Activated T-cell treated with anti-CD3 and anti-CD28 coated beads, Interleukin-2, amount 50 U/mL, for 72 hours (primary cell): ENCODE results near the gene FGF16. TPM values are rescaled to one million over a fixed set of nuclear protein-coding genes. Genes with fewer than 3 reads are reported as not detected.
"Not testable (repeated sequence)": the region's sequence is repeated elsewhere in the genome, so short reads cannot be mapped to it uniquely, and the experiment has no call there.

Experiments
- ATAC-seq, 2 donors: fragments of 150-1000 bp; cut with Tn5 transposase; replicated peaks in 1 of 2; 2 replicates each; pipeline ENCODE4 v1.10.0; 2021; ENCODE audit warnings: moderate library complexity in 2 of 2, mild to moderate bottlenecking in 1 of 2
- DNase-seq, 2 donors: peaks; one replicate each; pipeline ENCODE4 v3.0.0; 2021 to 2022; ENCODE audit warnings: mixed read lengths in 1 of 2
- H3K27ac Mint-ChIP-seq: one replicate; pipeline ENCODE4 v1.8.0; 2022; ENCODE audit warnings: mild to moderate bottlenecking, moderate library complexity, mixed read lengths
- H3K27me3 Mint-ChIP-seq: one replicate; pipeline ENCODE4 v1.8.0; 2022; ENCODE audit warnings: low read depth, mixed read lengths
- H3K36me3 Mint-ChIP-seq, 2 donors: one replicate each; pipeline ENCODE4 v1.8.0; 2022; ENCODE audit warnings: mixed read lengths in 2 of 2, mild to moderate bottlenecking in 1 of 2; ENCODE audit not compliant: insufficient read depth in 2 of 2
- H3K4me1 Mint-ChIP-seq: one replicate; pipeline ENCODE4 v1.8.0; 2022; ENCODE audit warnings: low read depth, mixed read lengths
- H3K4me3 Mint-ChIP-seq, 2 donors: one replicate each; pipeline ENCODE4 v1.8.0; 2022; ENCODE audit warnings: mild to moderate bottlenecking in 2 of 2, mixed read lengths in 2 of 2, moderate library complexity in 2 of 2
- H3K9me3 Mint-ChIP-seq, 2 donors: one replicate each; pipeline ENCODE4 v1.8.0; 2022; ENCODE audit warnings: mixed read lengths in 2 of 2
- total RNA-seq, 2 donors: library from RNA; stranded (reverse); gene quantifications; one replicate each; pipeline ENCODE4 v1.2.3, GENCODE V29; 2022

FGF16 gene
- total RNA-seq, 2 donors from 2014 or later, result not detected

DNA sequence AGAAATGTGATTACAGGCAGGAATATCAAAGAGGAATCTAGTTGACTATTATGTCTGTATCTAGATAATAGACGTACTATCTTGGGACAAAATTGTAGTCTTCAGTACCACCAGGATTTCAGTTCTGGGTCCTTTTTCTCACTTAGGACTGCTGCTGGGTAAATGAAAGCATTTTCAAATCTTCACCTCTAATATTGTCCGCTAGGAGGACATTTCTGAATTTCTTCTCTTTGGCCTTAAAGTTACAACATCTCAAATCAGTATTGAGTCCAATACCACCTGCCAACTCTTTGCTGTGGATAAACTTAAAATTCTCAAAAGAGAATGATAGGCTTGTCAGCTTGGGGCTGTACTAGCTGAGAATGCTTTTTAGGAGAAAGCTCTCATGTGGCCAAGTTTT, 6.0 kb downstream of the FGF16 start:
- Mint-ChIP-seq H3K4me1 (no peaks in the 10 kb centered on the region), H3K4me3 (no peak overlapping the region), H3K36me3 (no peaks in the 10 kb centered on the region), H3K27ac (no peak overlapping the region), H3K9me3 (no peaks in the 10 kb centered on the region), H3K27me3 (peaks cover 20% of the 10 kb centered on the region)
- DNase-seq (no peak), ATAC-seq (no peak)

- no peak for ATAC-seq
- Mint-ChIP-seq H3K9me3 (no peaks in the 10 kb centered on the region), H3K27me3 (peaks cover 8% of the 10 kb centered on the region), H3K36me3 (no peaks in the 10 kb centered on the region), H3K4me3 (no peak overlapping the region), H3K4me1 (no peaks in the 10 kb centered on the region), H3K27ac (no peak overlapping the region)
- DNase-seq, result no peak
These were observed 8.2 kb downstream of the FGF16 start for GRCh38 chrX:77455437-77455836.

- peaks cover 0 to 7% of the 10 kb centered on the region in 2 donors for H3K36me3 Mint-ChIP-seq
- H3K9me3 Mint-ChIP-seq, result peaks cover 2 to 3% of the 10 kb centered on the region in 2 donors
- H3K4me1 Mint-ChIP-seq, result no peaks in the 10 kb centered on the region
- DNase-seq (no peak), ATAC-seq (no peak)
- H3K27me3 Mint-ChIP-seq, result peaks cover 6% of the 10 kb centered on the region
- no peak overlapping the region for H3K4me3 Mint-ChIP-seq
- no peak overlapping the region for H3K27ac Mint-ChIP-seq
These were observed 36.9 kb downstream of the FGF16 start for GRCh38 chrX:77484045-77484444.

DNA sequence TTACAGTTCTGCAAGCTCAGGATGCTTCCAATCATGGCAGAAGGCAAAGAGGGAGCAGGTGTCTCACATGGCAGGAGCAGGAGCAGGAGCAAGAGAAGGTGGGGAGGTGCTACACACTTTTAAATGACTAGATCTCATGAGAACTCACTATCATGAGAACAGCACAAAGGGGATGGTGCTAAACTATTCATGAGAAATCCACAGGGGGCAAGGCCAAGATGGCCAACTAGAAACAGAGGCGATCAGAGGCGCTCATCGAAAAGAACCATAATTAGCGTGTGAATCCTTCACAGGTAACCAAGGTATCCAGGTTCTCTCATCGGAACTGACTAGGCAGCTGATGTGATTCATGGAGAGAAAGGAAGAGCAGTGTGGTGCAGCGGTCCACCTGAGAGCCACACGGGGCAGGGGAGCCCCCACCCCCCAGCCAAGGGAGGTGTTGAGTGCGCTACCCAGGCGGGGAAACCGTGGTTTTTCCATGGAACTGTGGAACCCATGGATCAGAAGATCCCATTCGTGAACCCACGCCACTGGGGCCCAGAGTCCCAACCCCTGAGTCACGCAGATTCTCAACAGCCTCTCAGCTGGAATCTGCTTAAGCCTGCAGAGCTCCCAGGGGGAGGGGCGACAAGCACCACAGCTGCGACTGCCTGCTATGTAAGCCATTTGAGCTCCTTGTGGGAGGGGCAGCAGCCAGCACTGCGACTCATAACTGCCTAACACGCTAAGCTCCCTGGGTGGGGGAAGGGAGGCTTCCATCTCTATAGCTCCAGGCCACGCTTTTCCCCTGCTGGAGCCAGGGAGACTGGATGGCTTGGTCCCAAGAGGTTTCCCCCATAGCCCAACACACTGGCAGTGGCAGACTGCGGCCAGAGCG, 46.7 kb downstream of the FGF16 start:
- no peak for ATAC-seq
- no peak for DNase-seq
- no peak overlapping the region for H3K4me3 Mint-ChIP-seq

GRCh38 chrX:77500164-77500563, 53.0 kb downstream of the FGF16 start:
- H3K4me3 Mint-ChIP-seq, H3K27ac Mint-ChIP-seq, H3K9me3 Mint-ChIP-seq, ATAC-seq, H3K36me3 Mint-ChIP-seq, DNase-seq, H3K4me1 Mint-ChIP-seq: not testable (repeated sequence)
- H3K27me3 Mint-ChIP-seq, result peaks cover 16% of the 10 kb centered on the region

More for the DNA sequence above, 46.7 kb downstream of the FGF16 start:
- Mint-ChIP-seq H3K27ac (no peak overlapping the region), H3K9me3 (no peaks in the 10 kb centered on the region), H3K27me3 (peaks cover 29% of the 10 kb centered on the region), H3K36me3 (peaks cover 0 to 2% of the 10 kb centered on the region in 2 donors), H3K4me1 (no peaks in the 10 kb centered on the region)

DNA sequence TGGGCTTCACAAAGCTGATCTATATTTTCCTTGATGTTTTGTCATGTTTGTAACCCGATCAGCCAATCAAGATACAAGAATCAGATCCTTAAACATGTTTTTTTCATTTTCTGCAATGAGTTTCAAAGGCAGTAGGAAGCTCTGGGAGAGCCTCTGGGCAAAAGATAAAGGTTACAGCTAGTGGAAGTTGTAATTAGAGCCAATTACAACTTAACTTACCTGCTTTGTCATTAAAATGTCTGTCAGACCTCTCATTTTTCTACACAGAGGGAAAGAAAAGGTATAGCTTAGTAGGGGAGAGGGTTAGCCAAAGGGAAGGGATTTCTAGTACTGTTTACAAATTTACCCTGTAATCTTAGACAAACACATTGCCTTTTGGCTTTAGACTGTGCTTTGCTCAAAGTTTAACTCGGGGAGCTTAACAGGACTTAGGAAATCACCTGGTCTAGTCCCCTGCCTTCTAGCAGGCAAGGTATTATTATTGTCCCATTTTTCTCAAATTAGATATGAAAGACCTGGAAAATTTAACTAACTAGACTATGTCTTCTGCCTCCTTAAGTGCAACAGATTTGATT, 55.8 kb downstream of the FGF16 start:
- DNase-seq (no peak), ATAC-seq (no peak)
- Mint-ChIP-seq H3K4me1 (no peaks in the 10 kb centered on the region), H3K36me3 (peaks cover 0 to 2% of the 10 kb centered on the region in 2 donors), H3K27ac (no peak overlapping the region), H3K27me3 (peaks cover 12% of the 10 kb centered on the region), H3K4me3 (no peak overlapping the region), H3K9me3 (no peaks in the 10 kb centered on the region)

DNA sequence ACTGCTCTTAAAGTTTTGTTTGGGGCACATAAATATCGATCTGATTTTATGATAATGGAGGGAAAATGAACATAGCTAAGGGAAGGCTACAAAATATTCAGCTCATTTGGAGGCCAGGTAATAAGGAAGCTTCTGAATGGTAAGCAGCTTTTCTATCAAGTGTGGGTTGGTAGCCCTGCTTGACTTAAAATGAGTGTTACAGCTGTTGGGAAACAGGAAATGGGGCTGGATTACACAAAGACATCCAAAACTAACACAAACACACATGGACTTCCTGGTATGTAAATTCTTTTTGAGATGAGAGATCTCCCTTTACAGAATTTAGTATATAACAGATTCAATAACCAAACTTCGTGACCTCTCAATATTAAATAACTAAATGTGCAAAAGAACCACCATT, 58.0 kb downstream of the FGF16 start:
- no peak for DNase-seq
- H3K9me3 Mint-ChIP-seq, result no peaks in the 10 kb centered on the region
- no peaks in the 10 kb centered on the region for H3K36me3 Mint-ChIP-seq
- no peak overlapping the region for H3K4me3 Mint-ChIP-seq
- no peaks in the 10 kb centered on the region for H3K4me1 Mint-ChIP-seq
- peak overlapping the region; percentile 80 for H3K27ac Mint-ChIP-seq
- ATAC-seq, result no peak
- H3K27me3 Mint-ChIP-seq, result no peaks in the 10 kb centered on the region
